Lower leg skin (tissue), 4 donors: ENCODE results near the gene C19orf12. TPM values are rescaled to one million over a fixed set of nuclear protein-coding genes. Genes with fewer than 3 reads are reported as not detected.

Experiments
- DNase-seq, 2 donors: peaks; one replicate each; pipeline ENCODE4 v3.0.0-alpha.2; 2019; ENCODE audit warnings: low spot score in 2 of 2
- H3K4me3 ChIP-seq: fragments of 200-600 bp; sonication (generic); 2 replicates; pipeline ENCODE4 v1.5.1; 2017; ENCODE audit warnings: mild to moderate bottlenecking, low read depth; ENCODE audit not compliant: poor library complexity, severe bottlenecking
- POLR2A ChIP-seq, 2 donors: fragments of 450-650 bp; IDR thresholded peaks; one replicate each; pipeline ENCODE4 v1.6.1; 2016 to 2017; ENCODE audit warnings: antibody characterized with exemption in 2 of 2, mild to moderate bottlenecking in 1 of 2, moderate library complexity in 1 of 2
- WGBS, 2 donors: methylation state at CpG; one replicate each; pipeline ENCODE4 v1.1.5; 2018; 5-methylcytosine and 5-hydroxymethylcytosine counted together
- intact Hi-C: fragments of 100-400 bp; cut with DNase I; formaldehyde crosslinking; loops from one replicate; pipeline ENCODE4 v1.15.0; 2023; ENCODE audit warnings: low total_unique reads
- total RNA-seq, 4 donors: library from RNA; depleted of rRNA; stranded (reverse); fragments of >200 nt; gene quantifications; one replicate each; pipeline ENCODE4 v1.1.0, GENCODE V29; 2016
- TF ChIP-seq, protein P1 (sequence below), 3 donors: fragments of 450-650 bp; IDR thresholded peaks; one replicate each; pipeline ENCODE4 v1.5.1; 2016; ENCODE audit warnings: antibody characterized with exemption in 3 of 3, mild to moderate bottlenecking in 3 of 3, moderate library complexity in 2 of 3

C19orf12 gene
- total RNA-seq, 4 donors from 2014 or later, result 20.6 to 32.3 (median 26.0) TPM

DNA sequence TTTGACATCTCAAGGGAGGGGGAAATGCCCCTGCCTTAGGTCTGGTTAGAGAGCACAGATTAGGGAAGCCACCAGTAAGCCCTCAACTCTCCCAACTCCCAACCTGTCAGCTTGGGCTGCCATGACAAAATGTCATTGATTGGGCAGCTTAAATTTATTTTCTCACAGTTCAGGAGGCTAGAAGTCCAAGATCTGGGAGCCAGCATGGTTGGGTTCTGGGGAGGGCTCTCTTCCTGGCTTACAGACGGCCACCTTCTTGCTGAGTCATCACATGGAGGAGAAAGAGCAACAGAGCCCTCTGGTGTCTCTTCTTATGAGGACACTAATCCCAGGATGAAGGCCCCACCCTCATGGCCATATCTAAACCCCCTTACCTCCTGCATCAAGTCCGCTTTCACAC is 24.2 kb downstream of the C19orf12 start:
- no peak for DNase-seq
- intact Hi-C loops, result no loop called here
- TF ChIP-seq, protein P1, sequence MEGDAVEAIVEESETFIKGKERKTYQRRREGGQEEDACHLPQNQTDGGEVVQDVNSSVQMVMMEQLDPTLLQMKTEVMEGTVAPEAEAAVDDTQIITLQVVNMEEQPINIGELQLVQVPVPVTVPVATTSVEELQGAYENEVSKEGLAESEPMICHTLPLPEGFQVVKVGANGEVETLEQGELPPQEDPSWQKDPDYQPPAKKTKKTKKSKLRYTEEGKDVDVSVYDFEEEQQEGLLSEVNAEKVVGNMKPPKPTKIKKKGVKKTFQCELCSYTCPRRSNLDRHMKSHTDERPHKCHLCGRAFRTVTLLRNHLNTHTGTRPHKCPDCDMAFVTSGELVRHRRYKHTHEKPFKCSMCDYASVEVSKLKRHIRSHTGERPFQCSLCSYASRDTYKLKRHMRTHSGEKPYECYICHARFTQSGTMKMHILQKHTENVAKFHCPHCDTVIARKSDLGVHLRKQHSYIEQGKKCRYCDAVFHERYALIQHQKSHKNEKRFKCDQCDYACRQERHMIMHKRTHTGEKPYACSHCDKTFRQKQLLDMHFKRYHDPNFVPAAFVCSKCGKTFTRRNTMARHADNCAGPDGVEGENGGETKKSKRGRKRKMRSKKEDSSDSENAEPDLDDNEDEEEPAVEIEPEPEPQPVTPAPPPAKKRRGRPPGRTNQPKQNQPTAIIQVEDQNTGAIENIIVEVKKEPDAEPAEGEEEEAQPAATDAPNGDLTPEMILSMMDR (IDR thresholded peaks at IDR 0.05), result no peak
- TF ChIP-seq POLR2A (IDR thresholded peaks at IDR 0.05), result no peak
- 60 to 65% methylated on average over 2 of the region's 2 CpGs for WGBS, 2 donors
- H3K4me3 ChIP-seq, result no peak overlapping the region

DNA sequence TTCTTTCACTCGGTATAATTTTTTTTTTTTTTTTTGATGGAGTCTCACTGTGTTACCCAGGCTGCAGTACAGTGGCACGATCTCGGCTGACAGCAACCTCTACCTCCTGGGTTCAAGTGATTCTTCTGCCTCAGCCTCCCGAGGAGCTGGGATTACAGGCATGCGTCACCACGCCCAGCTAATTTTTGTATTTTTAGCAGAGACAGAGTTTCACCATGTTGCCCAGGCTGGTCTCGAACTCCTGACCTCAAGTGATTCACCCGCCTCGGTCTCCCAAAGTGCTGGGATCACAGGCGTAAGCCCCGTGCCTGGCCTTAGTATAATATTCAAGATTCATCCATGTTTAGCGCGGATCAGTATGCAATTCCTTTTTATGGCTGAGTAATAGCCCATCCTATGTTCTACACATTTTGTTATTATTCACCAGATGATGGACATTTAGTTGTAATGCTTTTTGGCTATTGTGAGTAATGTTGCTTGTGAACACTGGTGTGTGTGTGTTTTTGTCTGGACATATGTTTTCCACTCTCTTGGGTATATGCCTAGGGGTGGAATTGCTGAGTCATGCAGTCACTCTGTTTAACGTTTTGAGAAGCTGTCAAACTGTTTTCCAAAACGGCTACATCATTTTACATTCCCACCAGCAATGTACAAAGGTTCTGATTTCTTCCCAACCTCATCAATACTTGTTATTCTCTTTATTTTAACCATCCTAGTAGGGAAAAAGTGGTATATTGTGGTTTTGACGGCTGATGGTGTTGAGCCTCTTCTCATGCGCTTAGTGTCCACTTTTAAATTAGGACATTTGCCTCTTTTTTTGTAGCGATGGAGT is 26.9 kb downstream of the C19orf12 start:
- intact Hi-C loops, result no loop called here
- H3K4me3 ChIP-seq, result no peak overlapping the region
- 67 to 71% methylated on average over 18 of the region's 18 CpGs for WGBS, 2 donors
- no peak for DNase-seq
- TF ChIP-seq POLR2A (IDR thresholded peaks at IDR 0.05), result no peak
- TF ChIP-seq, protein P1 (IDR thresholded peaks at IDR 0.05), result no peak

DNA sequence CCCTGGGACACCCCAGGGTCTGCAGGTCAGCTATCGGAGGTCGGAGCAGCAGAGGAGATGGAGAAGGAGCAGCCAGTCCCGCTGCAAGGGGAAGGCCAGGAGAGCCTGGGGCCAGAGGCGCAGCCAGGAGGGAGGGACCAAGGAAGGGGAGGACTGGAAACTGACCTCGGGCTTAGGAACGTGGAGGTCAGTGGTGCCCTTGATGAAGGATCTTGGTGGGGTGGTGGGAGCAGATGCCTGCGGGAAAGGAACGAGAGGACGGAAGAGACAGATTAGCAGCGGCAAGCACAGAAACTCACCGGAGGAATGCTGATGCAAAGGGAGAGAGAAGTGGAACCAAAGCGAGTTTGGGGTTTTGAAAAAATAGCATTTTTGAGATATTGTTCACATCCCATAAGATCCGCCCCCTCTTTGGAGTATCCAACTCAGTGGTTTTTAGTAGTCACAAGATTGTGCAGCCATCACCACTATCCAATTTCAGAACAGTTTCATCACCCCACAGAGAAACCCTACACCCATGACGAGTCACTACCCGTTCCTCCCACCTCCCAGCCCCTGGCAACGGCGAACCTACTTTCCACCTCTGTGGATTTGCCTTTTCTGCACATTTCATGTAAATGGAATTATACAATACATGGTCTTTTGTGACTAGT is 27.7 kb downstream of the C19orf12 start:
- WGBS, 2 donors, result 45 to 55% methylated on average over 17 of the region's 17 CpGs
- DNase-seq, result peak; percentile 65 to 93
- intact Hi-C loops, result no loop called here

DNA sequence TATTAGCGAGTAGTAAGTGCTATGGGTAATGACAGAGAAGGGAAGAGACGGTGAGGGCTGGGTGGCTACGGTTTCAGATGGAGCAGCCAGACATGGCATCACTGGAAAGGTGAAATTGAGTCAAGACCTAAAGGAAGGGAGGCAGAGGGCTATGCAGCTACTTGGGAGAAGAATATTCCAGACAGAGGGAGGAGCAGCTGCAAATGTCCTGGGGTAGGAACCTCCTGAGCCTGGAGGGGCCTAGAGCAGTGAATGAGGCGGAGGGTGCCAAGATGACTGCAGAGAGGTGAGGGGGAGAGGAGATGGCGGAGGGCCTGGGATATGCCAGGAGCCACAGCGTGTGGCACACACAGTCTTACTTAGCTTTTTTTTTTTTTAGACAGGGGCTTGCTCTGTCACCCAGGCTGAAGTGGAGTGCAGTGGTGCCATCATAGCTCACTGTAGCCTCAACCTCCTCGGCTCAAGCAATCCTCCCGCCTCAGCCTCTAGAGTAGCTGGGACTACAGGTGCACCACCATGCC is 28.7 kb downstream of the C19orf12 start:
- DNase-seq, result no peak
- no peak overlapping the region for H3K4me3 ChIP-seq
- TF ChIP-seq, protein P1 (IDR thresholded peaks at IDR 0.05), result no peak
- TF ChIP-seq POLR2A (IDR thresholded peaks at IDR 0.05), result no peak
- intact Hi-C loops, result no loop called here
- 91 to 93% methylated on average over 8 of the region's 8 CpGs for WGBS, 2 donors

More for the DNA sequence above, 27.7 kb downstream of the C19orf12 start:
- TF ChIP-seq, protein P1 (IDR thresholded peaks at IDR 0.05), result no peak
- no peak for TF ChIP-seq POLR2A (IDR thresholded peaks at IDR 0.05)
- no peak overlapping the region for H3K4me3 ChIP-seq

DNA sequence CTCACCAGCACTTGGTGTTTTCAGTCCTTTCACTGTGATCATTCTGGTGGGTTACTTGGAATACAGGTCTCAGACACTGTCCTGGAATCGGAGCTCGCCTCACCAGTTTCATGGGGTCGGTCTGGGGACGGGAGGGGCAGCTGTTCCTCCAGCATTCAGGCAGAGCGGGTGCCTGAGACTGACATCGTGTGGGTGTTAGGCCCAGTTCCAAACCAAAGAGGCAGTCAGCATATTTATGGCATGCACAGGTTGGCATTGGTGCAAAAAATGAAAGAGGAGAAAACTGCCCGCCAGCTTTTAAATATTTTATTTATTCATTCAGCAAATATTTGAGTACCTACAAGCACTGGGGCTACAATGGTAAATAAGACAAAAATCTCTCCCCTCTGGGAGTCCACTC is 29.7 kb downstream of the C19orf12 start:
- 28 to 52% methylated on average over 7 of the region's 7 CpGs for WGBS, 2 donors

More for the DNA sequence above, 29.7 kb downstream of the C19orf12 start:
- intact Hi-C loops, result no loop called here
- TF ChIP-seq POLR2A (IDR thresholded peaks at IDR 0.05), result no peak
- TF ChIP-seq, protein P1 (IDR thresholded peaks at IDR 0.05), result no peak
- no peak overlapping the region for H3K4me3 ChIP-seq
- DNase-seq, result no peak
